ENCODE results near the gene KCNIP3.

Gene KCNIP3

GRCh38 chr2:95271381-95271971 lies 25.7 kb upstream of the KCNIP3 start:
- H3K27me3 ChIP-seq (ENCODE audit: insufficient read depth, poor library complexity, severe bottlenecking) = no peaks in the 10 kb centered on the region
- no peak overlapping the region for H3K4me3 ChIP-seq (ENCODE audit: severe bottlenecking)
- no peak for TF ChIP-seq CTCF (IDR thresholded peaks at IDR 0.05; ENCODE audit: poor library complexity, severe bottlenecking)
- ATAC-seq (ENCODE audit: low read depth) (no peak), DNase-seq (ENCODE audit: low spot score) (peak; percentile 24)
- H3K36me3 ChIP-seq (ENCODE audit: low read depth) = no peaks in the 10 kb centered on the region
- H3K9me3 ChIP-seq (ENCODE audit: severe bottlenecking) = no peaks in the 10 kb centered on the region
- H3K27ac ChIP-seq (ENCODE audit: poor library complexity, severe bottlenecking) = no peak overlapping the region
- peaks cover 23% of the 10 kb centered on the region for H3K4me1 ChIP-seq (ENCODE audit: insufficient read depth, poor library complexity, severe bottlenecking)

GRCh38 chr2:95272299-95272751 lies 24.8 kb upstream of the KCNIP3 start:
- H3K27me3 ChIP-seq (ENCODE audit: insufficient read depth, poor library complexity, severe bottlenecking) = no peaks in the 10 kb centered on the region
- H3K4me1 ChIP-seq (ENCODE audit: insufficient read depth, poor library complexity, severe bottlenecking) = peaks cover 28% of the 10 kb centered on the region
- ATAC-seq (ENCODE audit: low read depth) = no peak
- TF ChIP-seq CTCF (IDR thresholded peaks at IDR 0.05; ENCODE audit: poor library complexity, severe bottlenecking) = no peak
- H3K36me3 ChIP-seq (ENCODE audit: low read depth) = no peaks in the 10 kb centered on the region
- H3K9me3 ChIP-seq (ENCODE audit: severe bottlenecking) = no peaks in the 10 kb centered on the region
- no peak overlapping the region for H3K27ac ChIP-seq (ENCODE audit: poor library complexity, severe bottlenecking)
- DNase-seq (ENCODE audit: low spot score) = peak; percentile 19
- no peak overlapping the region for H3K4me3 ChIP-seq (ENCODE audit: severe bottlenecking)

GRCh38 chr2:95272781-95273180 lies 24.4 kb upstream of the KCNIP3 start:
- DNase-seq (ENCODE audit: low spot score) = no peak
- no peaks in the 10 kb centered on the region for H3K36me3 ChIP-seq (ENCODE audit: low read depth)
- H3K4me1 ChIP-seq (ENCODE audit: insufficient read depth, poor library complexity, severe bottlenecking) = peaks cover 32% of the 10 kb centered on the region
- H3K27me3 ChIP-seq (ENCODE audit: insufficient read depth, poor library complexity, severe bottlenecking) = no peaks in the 10 kb centered on the region
- peak overlapping the region; percentile 75 for H3K27ac ChIP-seq (ENCODE audit: poor library complexity, severe bottlenecking)
- no peak for ATAC-seq (ENCODE audit: low read depth)
- H3K9me3 ChIP-seq (ENCODE audit: severe bottlenecking) = no peaks in the 10 kb centered on the region
- no peak for TF ChIP-seq CTCF (IDR thresholded peaks at IDR 0.05; ENCODE audit: poor library complexity, severe bottlenecking)
- no peak overlapping the region for H3K4me3 ChIP-seq (ENCODE audit: severe bottlenecking)

GRCh38 chr2:95273566-95274290 lies 23.4 kb upstream of the KCNIP3 start:
- Histone ChIP-seq H3K4me3 (ENCODE audit: severe bottlenecking) (no peak overlapping the region), H3K4me1 (ENCODE audit: insufficient read depth, poor library complexity, severe bottlenecking) (peaks cover 40% of the 10 kb centered on the region), H3K9me3 (ENCODE audit: severe bottlenecking) (no peaks in the 10 kb centered on the region), H3K36me3 (ENCODE audit: low read depth) (0 out of 2 replicates have a peak, but pooled peaks cover 5% of the 10 kb centered on the region), H3K27ac (ENCODE audit: poor library complexity, severe bottlenecking) (peak overlapping the region; percentile 75), H3K27me3 (ENCODE audit: insufficient read depth, poor library complexity, severe bottlenecking) (no peaks in the 10 kb centered on the region)
- TF ChIP-seq CTCF (IDR thresholded peaks at IDR 0.05; ENCODE audit: poor library complexity, severe bottlenecking) = no peak
- DNase-seq (ENCODE audit: low spot score) (peak; percentile 51), ATAC-seq (ENCODE audit: low read depth) (no peak; the same call in 2 of the 3 replicates)
